HG03342 (cell line): ENCODE results near the gene TTC27.

Experiments
- ATAC-seq: cut with Tn5 transposase; IDR thresholded peaks from one replicate; pipeline ENCODE4 v1.9.1; 2021; ENCODE audit warnings: mild to moderate bottlenecking, moderate library complexity; ENCODE audit not compliant: unreplicated experiment

TTC27 gene

GRCh38 chr2:32802877-32803276, 175.0 kb downstream of the TTC27 start:
- ATAC-seq = no peak

GRCh38 chr2:32804205-32804604, 176.4 kb downstream of the TTC27 start:
- no peak for ATAC-seq

- ATAC-seq = no peak
Measured at GRCh38 chr2:32805104-32806095, 177.6 kb downstream of the TTC27 start.

- ATAC-seq = no peak
Measured at GRCh38 chr2:32806857-32807256, 179.0 kb downstream of the TTC27 start.

GRCh38 chr2:32807662-32808061, 179.8 kb downstream of the TTC27 start:
- ATAC-seq = no peak

GRCh38 chr2:32810909-32811495, 183.2 kb downstream of the TTC27 start:
- no peak for ATAC-seq

- ATAC-seq = no peak
Measured at GRCh38 chr2:32811696-32812095, 183.8 kb downstream of the TTC27 start.

GRCh38 chr2:32812316-32812715, 184.5 kb downstream of the TTC27 start:
- no peak for ATAC-seq

GRCh38 chr2:32820088-32820487, 192.2 kb downstream of the TTC27 start:
- ATAC-seq = no peak

- no peak for ATAC-seq
Measured at GRCh38 chr2:32820701-32821100, 192.9 kb downstream of the TTC27 start.

- ATAC-seq = no peak
Measured at GRCh38 chr2:32824070-32824809, 196.4 kb downstream of the TTC27 start.

- ATAC-seq = no peak
Measured at GRCh38 chr2:32825291-32825712, 197.5 kb downstream of the TTC27 start.

- ATAC-seq = no peak
Measured at GRCh38 chr2:32830196-32830595, 202.3 kb downstream of the TTC27 start.

- ATAC-seq = no peak
Measured at GRCh38 chr2:32832821-32833220, 205.0 kb downstream of the TTC27 start.

GRCh38 chr2:32833709-32834108, 205.9 kb downstream of the TTC27 start:
- ATAC-seq = no peak

GRCh38 chr2:32835148-32835547, 207.3 kb downstream of the TTC27 start:
- ATAC-seq = no peak

- ATAC-seq = no peak
Measured at GRCh38 chr2:32836933-32837332, 209.1 kb downstream of the TTC27 start.

GRCh38 chr2:32838418-32838817, 210.6 kb downstream of the TTC27 start:
- peak; percentile 44 for ATAC-seq

GRCh38 chr2:32838949-32839348, 211.1 kb downstream of the TTC27 start:
- no peak for ATAC-seq

GRCh38 chr2:32841931-32842898, 214.4 kb downstream of the TTC27 start:
- no peak for ATAC-seq
